Left cardiac atrium (tissue), 4 donors: ENCODE results near the gene DENND6B. TPM values are rescaled to one million over a fixed set of nuclear protein-coding genes. Genes with fewer than 3 reads are reported as not detected.
"Not testable (repeated sequence)": the region's sequence is repeated elsewhere in the genome, so short reads cannot be mapped to it uniquely, and the experiment has no call there.

Experiments
- ATAC-seq, 2 donors: fragments of 200-7000 bp; cut with Tn5 transposase; one replicate each; pipeline ENCODE4 v1.9.1; 2020; ENCODE audit warnings: mild to moderate bottlenecking in 2 of 2, moderate library complexity in 2 of 2
- DNase-seq: peaks from one replicate; pipeline ENCODE4 v3.0.0-alpha.2; 2020
- intact Hi-C, 2 donors: fragments of 100-400 bp; cut with DNase I; formaldehyde crosslinking; loops; one replicate each; pipeline versions ENCODE4 v1.14.1 to v1.15.1; 2022 to 2023
- total RNA-seq, 2 donors: library from RNA; stranded (reverse); fragmentation: NEBNext Ultra II Directional; extraction: Animal tissue kit (Norgen Biotek cat#: 25700); gene quantifications; one replicate each; pipeline ENCODE4 v1.2.1, GENCODE V29; 2021
- donor health status: DM: no; HTN: yes; CAD: no.
- donor health status: DM: no; HTN: yes; CAD: no; lungs with severe emphysema.
- donor health status: DM: yes; HTN: yes; CAD: no.
- donor health status: Dilated cardiomyopathy.

DENND6B gene
- total RNA-seq, 2 donors from 2014 or later = 2.4 TPM

GRCh38 chr22:50341977-50342650, 15.3 kb upstream of the DENND6B start:
- ATAC-seq (peak; percentile 87 to 89), DNase-seq (peak; percentile 91)
- intact Hi-C loops = loop anchor here in 1 of 2 donors (5.0 kb wide), 2 partner anchors 65 to 90 kb away; partner anchors contain the start of gene HDAC10

GRCh38 chr22:50339945-50340879, 13.4 kb upstream of the DENND6B start:
- no peak for ATAC-seq
- no peak for DNase-seq
- intact Hi-C loops = loop anchor here in 1 of 2 donors (5.0 kb wide), 2 partner anchors 63 to 88 kb away; partner anchors contain the start of gene HDAC10

DNA sequence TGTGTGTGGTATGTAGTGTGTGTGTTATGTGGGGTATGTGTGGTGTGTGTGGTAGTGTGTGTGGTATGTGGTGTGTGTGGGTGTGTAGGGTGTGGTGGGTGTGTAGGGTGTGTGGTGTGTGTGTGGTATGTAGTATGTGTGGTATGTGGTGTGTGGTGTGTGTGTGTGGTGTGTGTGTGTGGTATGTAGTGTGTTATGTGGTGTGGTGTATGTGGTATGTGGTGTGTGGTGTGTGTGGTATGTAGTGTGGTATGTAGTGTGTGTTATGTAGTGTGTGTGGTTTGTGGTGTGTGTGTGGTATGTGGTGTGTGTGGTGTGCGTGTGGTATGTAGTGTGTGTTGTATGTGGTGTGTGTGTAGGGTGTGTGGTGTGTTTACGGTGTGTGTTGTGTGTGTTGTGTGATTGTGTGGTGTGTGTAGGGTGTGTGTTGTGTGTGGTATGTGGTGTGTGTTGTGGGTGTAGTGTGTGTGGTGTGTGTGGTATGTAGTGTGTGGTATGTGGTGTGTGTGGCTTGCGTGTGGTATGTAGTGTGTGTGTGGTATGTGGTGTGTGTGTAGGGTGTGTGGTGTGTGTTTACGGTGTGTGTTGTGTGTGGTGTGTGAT, 12.1 kb upstream of the DENND6B start:
- intact Hi-C loops = no loop called here
- no peak for ATAC-seq
- DNase-seq = no peak

- no peak for DNase-seq
- ATAC-seq = no peak
- intact Hi-C loops = no loop called here
Measured at GRCh38 chr22:50338042-50338573, 11.3 kb upstream of the DENND6B start.

- no peak for DNase-seq
- no peak for ATAC-seq
- intact Hi-C loops = no loop called here
Measured at GRCh38 chr22:50337262-50338041, 10.6 kb upstream of the DENND6B start.

GRCh38 chr22:50334433-50334832, 7.6 kb upstream of the DENND6B start:
- ATAC-seq, intact Hi-C loops: not testable (repeated sequence)

GRCh38 chr22:50329236-50329635, 2.4 kb upstream of the DENND6B start:
- intact Hi-C loops = loop anchor here in 1 of 2 donors (5.0 kb wide), 1 partner anchor 52 kb away; no protein-coding TSS in a partner anchor
- ATAC-seq = no peak
- no peak for DNase-seq

More at GRCh38 chr22:50334433-50334832, 7.6 kb upstream of the DENND6B start:
- not testable (repeated sequence) for DNase-seq

- intact Hi-C loops = loop anchor here in 1 of 2 donors (5.0 kb wide), 1 partner anchor 50 kb away; no protein-coding TSS in a partner anchor
- ATAC-seq (no peak), DNase-seq (no peak)
Measured at GRCh38 chr22:50327711-50328019, 853 bp upstream of the DENND6B start.

GRCh38 chr22:50326225-50326955, 422 bp downstream of the DENND6B start:
- ATAC-seq (no peak), DNase-seq (no peak)
- intact Hi-C loops = loop anchor here in 1 of 2 donors (5.0 kb wide), 1 partner anchor 49 kb away; no protein-coding TSS in a partner anchor

DNA sequence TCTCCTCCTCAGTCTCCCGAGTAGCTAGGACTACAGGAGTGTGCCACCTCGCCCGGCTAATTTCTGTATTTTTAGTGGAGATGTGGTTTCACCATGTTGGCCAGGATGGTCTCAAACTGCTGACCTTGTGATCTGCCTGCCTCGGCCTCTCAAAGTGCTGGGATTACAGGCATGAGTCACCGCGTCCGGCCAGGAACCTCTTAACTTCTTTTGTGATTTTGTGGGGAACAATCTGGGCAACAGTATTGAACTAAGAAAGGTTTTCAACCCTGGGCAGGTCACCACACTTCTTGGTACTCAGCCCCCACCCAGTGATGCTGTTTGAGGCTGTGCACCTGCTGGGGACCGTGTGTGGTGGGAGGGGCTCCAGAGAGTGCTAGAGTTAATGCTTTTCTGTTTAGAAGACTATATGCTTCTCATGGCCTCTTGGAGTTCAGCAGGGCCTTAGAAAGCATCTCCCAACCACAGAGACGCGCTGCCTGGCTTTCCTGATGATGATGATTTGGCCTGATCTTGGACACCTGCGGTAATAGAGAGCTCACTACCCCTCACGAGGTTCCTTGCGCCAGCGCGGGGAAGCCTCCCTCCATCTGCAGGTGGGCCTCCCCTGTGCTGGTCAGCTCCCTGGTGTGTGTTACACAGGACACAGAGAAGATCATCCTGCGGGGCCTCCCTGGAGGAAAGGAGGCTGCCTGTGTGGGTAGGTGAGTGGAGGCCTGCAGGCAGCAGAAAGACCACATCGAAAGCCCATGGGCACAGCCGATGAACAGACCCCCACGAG, 1.2 kb downstream of the DENND6B start:
- intact Hi-C loops = loop anchor here (2.0 to 5.0 kb wide), 2 partner anchors 48 to 49 kb away; no protein-coding TSS in a partner anchor
- DNase-seq = no peak
- ATAC-seq = no peak

- no peak for DNase-seq
- no peak for ATAC-seq
- intact Hi-C loops = loop anchor here in 1 of 2 donors (2.0 kb wide), 1 partner anchor 47 kb away; no protein-coding TSS in a partner anchor
Measured at GRCh38 chr22:50323900-50324299, 2.9 kb downstream of the DENND6B start.

DNA sequence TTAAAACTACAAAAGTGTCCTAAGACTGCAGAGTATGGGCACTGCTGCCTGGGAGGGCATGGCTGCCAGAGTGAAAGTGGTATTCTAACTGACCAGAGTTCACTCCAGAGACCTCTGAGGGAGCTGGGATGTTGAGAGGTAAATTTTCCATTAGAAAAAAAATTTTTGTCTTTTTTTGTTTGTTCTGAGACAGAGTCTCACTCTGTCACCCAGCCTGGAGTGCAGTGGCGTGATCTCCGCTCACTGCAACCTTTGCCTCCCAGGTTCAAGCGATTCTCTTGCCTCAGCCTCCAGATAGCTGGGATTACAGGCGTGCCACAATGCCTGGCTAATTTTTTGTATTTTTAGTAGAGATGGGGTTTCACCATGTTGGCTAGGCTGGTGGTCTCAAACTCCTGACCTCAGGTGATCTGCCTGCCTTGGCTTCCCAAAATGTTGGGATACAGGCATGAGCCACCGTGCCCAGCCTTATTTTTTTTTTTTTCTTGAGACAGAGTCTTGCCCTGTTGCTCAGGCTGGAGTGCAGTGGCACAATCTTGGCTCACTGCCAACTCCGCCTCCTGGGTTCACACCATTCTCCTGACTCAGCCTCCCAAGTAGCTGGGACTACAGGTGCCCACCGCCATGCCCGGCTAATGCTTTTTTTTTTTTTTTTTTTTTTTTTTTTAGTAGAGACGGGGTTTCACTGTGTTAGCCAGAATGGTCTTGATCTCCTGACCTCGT, 4.3 kb downstream of the DENND6B start:
- DNase-seq, ATAC-seq, intact Hi-C loops: not testable (repeated sequence)

- no peak for DNase-seq
- no peak for ATAC-seq
- intact Hi-C loops = no loop called here
Measured at GRCh38 chr22:50320671-50321325, 6.0 kb downstream of the DENND6B start.

- no peak for ATAC-seq
- intact Hi-C loops = no loop called here
- no peak for DNase-seq
Measured at GRCh38 chr22:50320116-50320515, 6.7 kb downstream of the DENND6B start.

DNA sequence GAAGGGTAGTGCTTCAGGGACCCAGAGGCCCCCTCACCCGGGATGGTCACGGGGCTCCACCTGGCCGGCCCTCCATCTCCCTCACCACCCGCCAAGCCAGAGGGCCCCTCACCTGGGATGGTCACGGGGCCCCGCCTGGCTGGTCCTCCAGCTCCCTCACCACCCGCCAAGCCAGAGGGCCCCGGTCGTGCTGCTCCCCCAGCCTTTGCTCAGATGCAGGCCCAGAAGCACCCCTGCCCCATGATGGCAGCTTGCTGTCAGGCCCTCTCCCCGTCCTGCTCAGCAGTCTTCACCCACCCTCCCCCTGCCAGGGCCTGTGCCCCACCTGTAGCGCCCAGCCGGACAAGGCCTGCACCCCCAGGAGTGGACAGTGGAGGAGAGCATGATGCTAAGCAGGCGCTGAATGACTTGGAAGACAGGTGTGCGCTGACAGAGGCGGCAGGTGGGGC, 7.3 kb downstream of the DENND6B start:
- DNase-seq = no peak
- intact Hi-C loops = no loop called here
- no peak for ATAC-seq
